H1 (cell line): ENCODE results near the gene KCNH1. TPM values are rescaled to one million over a fixed set of nuclear protein-coding genes. Genes with fewer than 3 reads are reported as not detected.

Source experiments
- HDAC2 ChIP-seq, 2 experiments: fragments of 300-600 bp in 1 of 2; sonication (generic) in 1 of 2; IDR thresholded peaks; 2 replicates each; pipeline ENCODE4 v1.6.1; 2011 to 2012; ENCODE audit warnings: low read depth in 2 of 2, low read length in 2 of 2, mild to moderate bottlenecking in 2 of 2, moderate library complexity in 2 of 2, borderline replicate concordance in 1 of 2, inconsistent platforms in 1 of 2
- SAP30 ChIP-seq: fragments of 300-600 bp; sonication (generic); IDR thresholded peaks from 2 replicates; pipeline ENCODE4 v1.7.1; 2012; ENCODE audit warnings: low read length, moderate library complexity, mild to moderate bottlenecking, inconsistent platforms; ENCODE audit not compliant: insufficient read depth, insufficient replicate concordance
- SIRT6 ChIP-seq: IDR thresholded peaks from one replicate; pipeline ENCODE4 v1.7.1; 2012; ENCODE audit warnings: low read length, inconsistent platforms
- USF2 ChIP-seq: IDR thresholded peaks from 2 replicates; pipeline ENCODE4 v1.6.1; 2011; ENCODE audit warnings: low read length, improper control_type of control experiment
- YY1 ChIP-seq: IDR thresholded peaks from 2 replicates; pipeline ENCODE4 v1.6.1; 2011; ENCODE audit warnings: low read depth, mild to moderate bottlenecking, low read length
- polyA plus RNA-seq, 7 experiments: library from polyadenylated mRNA; depleted of rRNA in 3 of 7; stranded (reverse) in 5 of 7; unstranded in 2 of 7; fragments of >200 nt in 5 of 7; fragments of 200-250 nt in 2 of 7; gene quantifications; 1 replicate in 5 of 7; 2 replicates in 1 of 7; 4 replicates in 1 of 7; pipeline versions ENCODE4 v1.2.1 to v1.2.3, GENCODE V29; 2011 to 2013; ENCODE audit warnings: missing spikeins in 2 of 7, mixed read lengths in 2 of 7
- total RNA-seq: library from RNA; stranded (reverse); fragmentation: NEBNext Ultra II Directional; extraction: Animal tissue kit (Norgen Biotek cat#: 25700); gene quantifications from 2 replicates; pipeline ENCODE4 v1.2.1, GENCODE V29; 2021

Gene KCNH1
- total and polyA plus RNA-seq, 2 of the 8 experiments (the other 6 are each of a cell fraction or from before 2014, with no cell fraction given) = 0.27 to 0.34 TPM

- TF ChIP-seq YY1 = no peak
- no peak for TF ChIP-seq HDAC2 (IDR thresholded peaks at IDR 0.05; ENCODE audit: borderline replicate concordance in 1 of 2, low read depth in 2 of 2, low read length in 2 of 2)
- TF ChIP-seq SAP30 = no peak
- no peak for TF ChIP-seq USF2
- no peak for TF ChIP-seq SIRT6
Observed at GRCh38 chr1:210711825-210712612, 421.9 kb downstream of the KCNH1 start (continued).
